Stimulated activated CD8-positive, alpha-beta memory T cell treated with anti-CD3 and anti-CD28 coated beads, Interleukin-7, amount 100 ng/mL, for 48 hours (primary cell): ENCODE data around the gene GPBP1.
"Not testable (repeated sequence)": the region's sequence is repeated elsewhere in the genome, so short reads cannot be mapped to it uniquely, and the experiment has no call there.

Source experiments
- DNase-seq, 2 donors: peaks; one replicate each; pipeline ENCODE4 v3.0.0-alpha.2; 2020; ENCODE audit warnings: low read depth in 1 of 2; ENCODE audit errors: extremely low read depth in 1 of 2

The GPBP1 gene

DNA sequence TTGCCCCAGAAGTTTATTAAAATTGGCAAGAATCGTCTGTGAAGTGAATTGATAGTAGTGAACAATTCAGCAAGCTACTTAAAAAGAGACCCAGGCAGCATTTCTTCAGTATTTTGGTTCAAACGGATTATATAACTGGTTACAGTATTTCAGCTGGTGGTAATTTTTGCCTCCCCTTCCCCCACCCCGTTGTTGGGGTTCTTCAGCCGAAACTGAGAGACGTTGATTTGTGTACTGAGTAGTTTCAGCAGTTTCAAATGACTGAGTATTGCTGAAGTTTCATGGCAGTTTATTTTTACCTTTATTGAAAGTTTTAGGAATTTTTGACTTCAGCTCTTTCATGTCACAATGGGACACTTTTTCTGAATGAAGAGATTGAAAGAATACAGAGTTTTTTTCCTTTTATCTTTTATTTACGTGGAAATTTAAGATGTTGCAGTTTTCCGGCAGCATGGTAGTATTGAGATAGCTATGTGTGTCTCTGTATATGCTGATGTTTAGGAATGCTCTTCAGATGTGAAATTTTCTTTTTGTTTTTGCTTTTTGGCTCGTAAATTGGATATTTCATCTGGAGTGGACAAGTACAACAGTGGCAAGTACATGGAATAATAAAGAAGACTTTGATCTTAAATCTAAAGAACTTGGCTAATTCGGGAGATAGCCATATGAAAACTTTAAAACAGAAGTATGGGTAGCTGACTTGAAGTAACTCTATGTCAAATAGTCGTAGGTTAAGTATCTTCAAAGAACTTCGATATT lies 1.9 kb downstream of the GPBP1 start:
- DNase-seq, result peak in 1 of 2 donors; percentile 35

DNA sequence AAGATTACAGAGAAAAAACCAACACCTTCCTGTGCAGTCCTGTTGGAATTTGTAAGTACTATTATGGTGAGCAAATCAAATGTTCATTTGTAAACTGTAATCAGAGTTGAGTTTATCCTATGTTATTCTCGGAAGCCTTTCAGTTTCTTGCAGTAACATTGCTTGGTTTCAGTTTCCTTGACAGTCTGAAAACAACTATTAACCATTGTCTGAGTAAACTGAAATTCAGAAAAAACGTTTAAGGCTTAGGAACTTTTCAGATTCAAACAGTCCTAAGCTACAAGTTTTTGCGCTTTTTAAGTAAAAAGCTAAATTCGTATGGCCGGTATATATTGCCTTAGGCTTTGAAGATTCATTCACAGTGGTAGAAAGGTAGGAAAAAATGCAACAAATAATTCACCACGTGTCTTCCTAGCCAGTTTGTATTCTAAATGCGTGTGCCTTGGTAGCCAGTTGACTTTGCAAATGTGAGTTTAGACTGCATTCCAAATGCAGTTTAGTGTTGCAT lies 2.5 kb downstream of the GPBP1 start:
- DNase-seq, result no peak

DNA sequence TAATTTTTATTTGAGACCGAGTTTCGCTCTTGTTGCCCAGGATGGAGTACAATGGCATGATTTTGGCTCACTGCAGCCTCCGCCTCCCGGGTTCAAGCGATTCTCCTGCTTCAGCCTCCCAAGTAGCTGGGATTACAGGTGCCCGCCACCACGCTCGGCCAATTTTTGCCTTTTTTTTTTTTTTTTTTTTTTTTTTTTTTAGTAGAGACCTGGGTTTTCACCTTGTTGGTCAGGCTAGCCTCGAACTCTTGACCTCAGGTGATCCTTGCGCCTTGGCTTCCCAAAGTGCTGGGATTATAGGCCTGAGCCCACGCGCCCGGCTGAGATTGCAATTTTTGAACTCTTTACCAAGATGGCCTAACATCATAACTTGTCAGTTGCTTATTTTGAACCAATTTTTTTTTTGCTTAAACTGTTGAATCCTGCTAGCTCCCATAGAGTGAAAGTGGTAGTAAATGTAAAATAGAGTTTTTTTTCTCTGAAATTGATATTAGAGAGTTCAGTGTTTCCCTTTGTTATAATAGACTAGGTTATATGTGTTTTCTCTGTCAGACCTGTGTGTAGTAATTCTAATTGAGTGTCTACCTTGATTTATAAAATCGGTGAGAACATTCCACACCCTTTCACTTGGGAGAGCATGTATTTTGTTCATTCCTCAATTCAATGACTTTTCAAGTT lies 3.8 kb downstream of the GPBP1 start:
- no peak for DNase-seq

DNA sequence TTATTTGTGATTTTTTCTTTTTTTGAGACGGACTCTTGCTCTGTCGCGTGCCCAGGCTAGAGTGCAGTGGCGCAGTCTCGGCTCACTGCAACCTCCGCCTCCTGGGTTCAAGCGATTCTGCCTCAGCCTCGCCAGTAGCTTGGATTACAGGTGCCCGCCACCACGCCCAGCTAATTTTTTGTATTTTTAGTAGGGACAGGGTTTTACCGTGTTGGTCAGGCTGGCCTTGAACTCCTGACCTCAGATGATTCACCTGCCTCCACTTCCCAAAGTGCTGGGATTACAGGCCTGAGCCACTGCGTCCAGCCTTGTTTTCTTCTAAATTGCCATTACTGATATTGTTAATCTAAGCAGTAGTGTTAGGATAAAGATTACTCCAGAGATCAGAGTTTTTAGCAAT lies 4.4 kb downstream of the GPBP1 start:
- not testable (repeated sequence) for DNase-seq

DNA sequence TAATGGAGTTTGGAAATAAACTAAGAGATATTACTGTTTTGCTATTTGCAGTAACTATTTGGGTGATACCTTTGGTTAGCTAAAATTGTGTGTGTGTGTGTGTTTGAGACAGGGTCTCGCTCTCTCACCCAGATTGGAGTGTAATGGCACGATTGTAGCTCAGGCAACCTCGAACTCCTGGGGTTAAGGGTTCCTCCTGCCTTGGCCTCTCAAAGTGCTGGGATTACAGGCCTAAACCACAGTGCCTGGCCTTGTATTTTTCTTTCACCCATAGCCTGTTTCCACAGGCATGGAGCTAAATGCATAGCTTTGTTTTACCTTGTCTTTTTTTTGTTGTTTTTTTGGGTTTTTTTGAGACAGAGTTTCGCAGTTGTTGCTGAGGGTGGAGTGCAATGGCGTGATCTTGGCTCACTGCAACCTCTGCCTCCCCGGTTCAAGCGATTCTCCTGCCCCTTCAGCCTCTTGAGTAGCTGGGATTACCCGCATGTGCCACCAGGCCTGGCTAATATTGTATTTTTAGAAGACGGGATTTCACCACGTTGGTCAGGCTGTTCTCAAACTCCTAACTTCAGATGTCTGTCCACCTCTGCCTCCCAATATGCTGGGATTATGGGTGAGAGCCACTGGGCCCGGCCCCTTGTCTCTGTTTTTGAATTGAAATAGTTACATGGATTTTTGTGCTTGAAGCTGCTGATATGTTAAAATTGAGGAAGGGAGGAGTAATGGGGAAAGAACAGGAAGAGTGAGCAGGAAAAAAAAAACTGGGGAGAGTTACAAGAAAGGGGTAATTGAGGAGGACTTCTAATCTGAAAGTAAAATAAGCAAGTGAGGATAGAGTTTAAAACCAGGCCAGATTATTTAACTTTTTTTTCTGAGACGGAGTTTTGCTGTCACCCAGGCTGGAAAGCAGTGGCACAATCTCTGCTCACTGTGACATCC lies 5.7 kb downstream of the GPBP1 start:
- DNase-seq, result no peak

DNA sequence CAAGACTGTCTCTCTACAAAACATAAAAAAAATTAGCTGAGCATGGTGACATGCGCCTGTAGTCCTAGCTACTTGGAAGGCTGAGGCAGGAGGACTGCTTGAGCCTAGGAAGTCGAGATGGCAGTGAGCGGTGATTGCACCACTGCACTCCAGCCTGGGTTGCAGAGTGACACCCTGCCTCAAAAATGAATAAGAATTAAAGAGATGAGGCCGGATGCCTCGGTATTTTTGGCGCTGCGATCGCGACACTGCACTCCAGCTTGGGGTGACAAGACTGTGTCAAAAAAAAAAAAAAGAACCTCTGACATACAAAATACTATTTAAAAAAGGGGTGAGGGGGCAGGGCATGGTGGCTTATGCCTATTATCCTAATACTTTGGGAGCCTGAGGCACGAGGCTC lies 7.3 kb downstream of the GPBP1 start:
- DNase-seq, result no peak

DNA sequence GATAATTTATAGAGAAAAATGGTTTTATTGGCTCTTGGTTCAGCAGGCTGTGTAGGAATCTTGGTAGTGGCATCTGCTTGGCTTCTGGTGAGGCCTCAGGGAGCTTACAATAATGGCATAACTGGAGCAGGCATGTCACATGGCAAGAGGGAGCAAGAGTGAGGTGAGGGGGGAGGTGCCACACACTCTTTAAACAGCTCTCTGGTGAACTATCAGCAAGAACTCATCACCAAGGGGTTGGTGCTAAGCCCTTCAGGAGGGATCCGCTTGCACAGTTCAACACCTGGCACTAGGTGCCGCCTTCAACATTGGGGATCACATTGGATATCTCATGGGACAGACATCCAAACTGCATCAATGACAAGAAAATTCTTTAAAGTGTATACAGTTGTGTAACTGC lies 10.5 kb downstream of the GPBP1 start:
- DNase-seq, result no peak

DNA sequence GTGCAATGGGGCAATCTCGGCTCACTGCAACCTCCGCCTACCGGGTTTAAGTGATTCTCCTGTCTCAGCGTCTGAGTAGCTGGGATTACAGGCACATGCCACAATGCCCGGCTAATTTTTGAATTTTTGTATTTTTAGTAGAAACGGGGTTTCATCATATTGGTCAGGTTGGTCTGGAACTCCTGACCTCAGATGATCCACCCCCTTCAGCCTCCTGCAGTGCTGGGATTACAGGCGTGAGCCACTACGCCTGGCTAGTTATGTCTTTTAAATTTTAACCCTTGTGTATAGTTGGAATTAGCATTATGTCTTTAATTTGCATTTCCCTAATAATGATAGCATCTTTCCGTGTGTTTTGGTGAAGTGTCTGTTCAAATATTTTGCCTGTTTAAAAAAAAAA lies 11.5 kb downstream of the GPBP1 start:
- no peak for DNase-seq

DNA sequence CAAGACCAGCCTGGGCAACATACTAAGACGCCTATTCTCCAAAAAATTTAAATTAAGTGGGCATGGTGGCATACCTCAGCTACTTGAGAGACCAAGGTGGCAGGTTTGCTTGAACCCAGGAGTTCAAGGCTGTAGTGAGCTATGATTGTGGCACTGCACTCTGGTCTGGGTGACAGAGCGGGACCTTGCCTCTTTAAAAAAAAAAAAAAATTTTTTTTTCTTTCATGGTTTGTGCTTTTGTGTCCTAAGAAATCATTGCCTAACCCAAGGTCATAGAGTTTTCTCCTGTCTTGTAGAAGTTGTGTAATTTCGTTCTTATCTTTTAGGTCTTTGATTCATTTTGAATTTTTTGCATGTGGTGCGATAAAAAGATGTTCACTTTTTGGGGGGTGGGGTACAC lies 12.3 kb downstream of the GPBP1 start:
- no peak for DNase-seq

DNA sequence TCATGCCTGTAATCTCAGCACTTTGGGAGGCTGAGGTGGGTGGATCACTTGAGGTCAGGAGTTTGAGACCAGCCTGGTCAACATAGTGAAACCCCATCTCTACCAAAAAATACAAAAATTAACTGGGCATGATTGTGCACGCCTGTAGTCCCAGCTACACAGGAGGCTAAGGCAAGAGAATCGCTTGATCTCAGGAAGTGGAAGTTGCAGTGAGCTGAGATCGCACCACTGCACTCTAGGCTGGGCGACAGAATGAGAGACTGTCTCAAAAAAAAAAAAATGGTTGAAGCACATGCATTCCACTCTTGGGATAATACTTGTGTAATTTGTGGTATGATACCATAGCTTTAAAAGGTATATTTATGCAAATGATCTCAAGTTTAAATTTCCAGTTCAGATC lies 14.1 kb downstream of the GPBP1 start:
- DNase-seq, result not testable (repeated sequence)

DNA sequence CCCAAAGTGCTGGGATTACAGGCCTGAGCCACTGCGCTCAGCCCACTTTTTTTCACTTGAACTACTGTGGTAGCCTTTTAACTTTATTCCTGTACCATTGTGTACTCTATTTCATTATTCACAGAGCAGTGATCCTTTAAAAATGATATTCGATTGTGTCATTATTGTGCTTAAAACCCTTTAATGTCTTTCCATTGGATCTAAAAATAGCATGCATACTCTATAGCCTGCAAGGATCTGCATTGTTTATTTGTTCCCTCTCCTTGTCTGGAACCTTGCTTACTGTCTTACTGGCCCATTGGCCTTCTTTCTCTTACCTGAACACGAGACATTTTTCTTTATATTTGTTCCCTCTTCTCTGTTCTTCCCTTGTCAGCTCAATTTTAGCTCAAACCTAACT lies 15.7 kb downstream of the GPBP1 start:
- no peak for DNase-seq

DNA sequence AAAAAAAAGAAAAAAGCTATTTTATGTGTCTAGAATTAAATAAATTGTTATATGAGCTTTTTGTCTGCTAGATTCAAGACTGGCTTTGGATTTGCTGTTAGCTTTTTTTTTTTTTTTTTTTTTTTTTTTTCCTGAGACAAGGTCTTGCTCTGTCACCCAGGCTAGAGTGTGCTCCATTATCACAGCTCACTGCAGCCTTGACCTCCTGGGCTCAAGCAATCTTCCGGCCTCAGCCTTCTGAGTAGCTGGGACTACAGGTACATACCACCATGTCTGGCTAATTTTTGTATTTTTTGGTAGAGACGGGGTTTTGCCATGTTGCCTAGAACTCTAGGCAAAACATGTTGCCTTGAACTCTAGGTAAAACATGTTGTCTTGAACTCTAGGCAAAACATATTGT lies 16.7 kb downstream of the GPBP1 start:
- no peak for DNase-seq

DNA sequence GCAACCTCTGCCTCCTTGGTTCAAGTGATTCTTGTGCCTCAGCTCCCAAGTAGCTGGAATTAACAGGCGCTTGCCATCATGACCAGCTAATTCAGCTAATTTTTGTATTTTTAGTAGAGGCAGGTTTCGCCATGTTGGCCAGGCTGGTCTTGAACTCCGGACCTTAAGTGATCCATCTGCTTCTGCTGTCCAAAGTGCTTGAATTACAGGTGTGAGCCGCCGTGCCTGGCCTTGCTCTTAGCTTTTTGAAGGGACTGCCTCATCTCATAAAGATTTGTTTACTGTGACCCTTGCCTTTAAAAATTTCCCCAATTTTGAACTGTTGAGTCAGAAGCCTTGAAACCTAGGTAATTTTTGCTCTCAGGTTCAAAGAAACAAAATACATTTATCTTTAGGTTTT lies 17.3 kb downstream of the GPBP1 start:
- DNase-seq, result no peak

DNA sequence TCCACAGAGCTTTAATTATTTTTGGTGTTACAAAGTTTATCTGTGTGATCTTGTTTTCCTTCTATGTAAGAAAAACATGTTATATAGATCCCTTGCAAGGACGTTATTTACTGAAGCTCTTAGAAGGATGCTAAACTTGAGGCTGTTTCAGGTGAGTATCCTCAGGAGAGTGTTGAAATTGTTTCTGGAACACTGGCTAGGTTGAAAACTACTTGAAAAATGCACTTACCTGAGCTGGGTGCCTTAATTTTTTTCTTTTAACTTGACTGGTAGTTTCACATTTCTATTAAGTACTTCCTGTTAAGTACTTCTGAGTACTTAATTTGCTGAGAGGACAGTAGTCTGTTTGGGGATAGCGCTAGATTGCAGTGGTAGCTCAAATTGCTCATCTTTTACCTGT lies 18.1 kb downstream of the GPBP1 start:
- DNase-seq, result no peak

DNA sequence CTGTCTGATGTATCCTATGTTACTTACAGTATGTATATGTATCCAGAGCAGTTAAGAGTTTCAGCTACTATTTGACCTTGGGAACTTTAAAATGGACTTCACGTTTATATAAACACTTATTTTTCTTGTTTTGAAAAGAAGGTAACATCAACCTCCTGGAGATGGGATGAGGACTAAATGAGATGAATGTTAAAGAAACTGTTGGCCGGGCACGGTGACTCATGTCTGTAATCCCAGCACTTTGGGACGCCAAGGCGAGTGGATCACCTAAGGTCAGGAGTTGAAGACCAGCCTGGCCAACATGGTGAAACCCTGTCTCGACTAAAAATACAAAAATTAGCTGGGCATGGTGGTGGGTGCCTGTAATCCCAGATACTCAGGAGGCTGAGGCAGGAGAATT lies 19.0 kb downstream of the GPBP1 start:
- not testable (repeated sequence) for DNase-seq

DNA sequence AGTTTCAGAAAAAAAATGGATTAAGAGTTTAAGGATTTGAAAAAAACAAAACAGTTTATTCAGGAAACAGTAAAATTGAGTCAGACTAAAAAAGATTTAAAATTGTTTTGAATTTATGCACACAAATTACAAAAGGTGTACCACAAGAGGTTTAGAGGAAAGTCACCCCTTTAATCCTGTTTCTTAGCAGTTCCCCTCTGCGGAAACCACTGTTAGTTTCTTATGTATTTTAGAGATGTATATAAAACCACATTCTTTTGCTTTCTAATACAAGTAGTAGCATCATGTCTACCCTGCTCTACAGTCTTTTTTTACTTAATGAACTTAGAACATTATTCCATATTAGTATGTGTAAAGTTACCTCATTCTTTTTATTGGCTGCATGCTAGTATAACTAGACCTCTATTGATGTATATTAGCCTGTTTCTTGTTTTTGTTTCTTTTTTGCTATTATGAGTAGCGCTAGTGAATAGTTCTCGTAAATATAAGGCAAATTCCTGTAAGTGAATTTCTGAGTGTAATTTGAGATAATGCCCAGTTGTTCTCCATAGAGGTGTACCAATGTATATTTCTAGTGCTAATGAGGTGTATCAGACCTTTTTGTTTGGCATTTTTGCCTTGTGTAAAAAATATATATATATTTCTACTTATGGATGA lies 20.0 kb downstream of the GPBP1 start:
- DNase-seq, result no peak

DNA sequence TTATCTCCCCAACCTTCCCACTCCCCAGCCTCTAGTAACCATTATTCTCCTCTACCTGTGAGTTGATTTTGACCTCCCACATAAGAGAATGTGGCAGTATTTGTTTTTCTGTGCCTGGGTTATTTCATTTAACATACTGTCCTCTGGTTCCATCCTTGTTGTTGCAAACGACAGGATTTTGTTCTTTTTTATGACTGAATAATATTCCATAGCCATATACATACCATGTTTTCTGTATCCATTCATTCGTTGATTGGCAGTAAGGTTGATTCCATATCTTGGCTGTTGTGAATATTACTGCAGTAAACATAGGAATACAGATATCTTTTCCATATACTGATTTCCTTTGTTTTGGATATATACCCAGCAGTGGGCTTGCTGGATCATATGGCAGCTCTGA lies 20.8 kb downstream of the GPBP1 start:
- DNase-seq, result no peak

DNA sequence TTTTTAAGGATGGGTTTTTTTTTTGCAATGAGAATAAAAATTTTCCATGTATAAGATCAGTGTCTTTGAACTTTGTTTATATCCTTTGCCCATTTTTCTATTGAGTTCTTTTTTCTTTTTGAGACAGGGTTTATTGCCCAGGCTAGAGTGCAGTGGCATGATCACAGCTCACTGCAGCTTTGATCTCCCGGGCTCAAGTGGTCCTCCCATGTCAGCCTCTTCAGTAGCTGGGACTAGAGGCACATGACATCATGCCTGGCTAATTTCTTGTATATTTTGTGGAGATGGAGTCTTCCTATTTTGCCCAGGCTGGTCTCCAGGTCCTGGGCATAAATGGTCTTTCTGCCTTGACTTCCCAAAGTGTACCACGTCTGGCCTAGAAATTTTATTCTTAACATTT lies 21.2 kb downstream of the GPBP1 start:
- no peak for DNase-seq

DNA sequence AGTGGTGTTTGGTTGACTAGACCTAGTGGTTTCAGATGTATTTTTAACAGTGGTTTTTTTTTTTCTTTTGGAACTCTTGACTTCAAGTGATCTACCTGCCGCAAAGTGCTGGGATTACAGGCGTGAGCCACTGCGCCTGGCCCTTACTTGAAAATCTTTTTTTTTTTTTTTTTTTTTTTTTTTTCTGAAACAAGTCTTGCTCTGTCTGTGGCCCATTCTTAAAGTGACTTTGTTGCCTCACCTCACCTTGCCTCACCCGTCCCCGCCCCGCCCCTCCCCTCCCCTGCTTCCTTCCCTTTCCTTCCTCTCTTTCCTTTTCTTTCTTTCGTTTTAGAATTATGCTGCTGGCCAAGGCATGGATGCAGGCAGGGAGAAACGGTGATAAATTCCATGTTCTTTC lies 26.0 kb downstream of the GPBP1 start:
- no peak for DNase-seq

DNA sequence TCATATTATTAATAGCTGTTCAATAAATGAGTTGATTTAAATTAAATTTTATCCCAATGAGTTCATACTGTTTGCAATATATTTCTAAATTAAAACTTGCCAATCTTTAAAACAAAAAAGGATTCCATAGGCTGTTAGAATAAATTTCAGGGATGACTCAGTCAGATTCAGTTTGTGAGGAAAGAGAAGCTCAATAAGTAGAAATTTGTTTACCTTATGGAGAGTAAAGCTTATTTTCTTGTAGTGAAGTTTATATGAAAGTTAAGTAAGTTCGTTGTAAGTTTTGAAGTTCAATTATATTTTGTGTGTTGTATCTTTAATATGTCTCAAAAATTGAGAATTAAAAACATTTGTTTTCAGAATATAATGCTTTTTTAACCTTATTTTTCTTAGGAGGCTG lies 29.0 kb downstream of the GPBP1 start:
- DNase-seq, result no peak
